Esophagus squamous epithelium (tissue), 5 donors: ENCODE results near the gene OR8K5. TPM values are rescaled to one million over a fixed set of nuclear protein-coding genes. Genes with fewer than 3 reads are reported as not detected.

Source experiments
- DNase-seq: peaks from one replicate; lab custom pipeline; 2025; lab: John Stamatoyannopoulos, UW
- H3K27ac ChIP-seq, 4 donors: fragments of 200-600 bp; sonication (generic); one replicate each; pipeline ENCODE4 v1.5.1; 2016 to 2019; ENCODE audit warnings: mild to moderate bottlenecking in 1 of 4
- H3K27me3 ChIP-seq, 4 donors: fragments of 200-600 bp; sonication (generic); 1 replicate in 3 of 4; 2 replicates in 1 of 4; pipeline versions ENCODE4 v1.5.1 to v1.6.0; 2017 to 2021; ENCODE audit warnings: antibody characterized with exemption in 1 of 4
- H3K36me3 ChIP-seq, 3 donors: fragments of 200-600 bp; sonication (generic); one replicate each; pipeline ENCODE4 v1.5.1; 2016 to 2019
- H3K4me1 ChIP-seq, 3 donors: fragments of 200-600 bp; sonication (generic); one replicate each; pipeline ENCODE4 v1.5.1; 2017 to 2019
- H3K4me3 ChIP-seq, 4 donors: fragments of 200-600 bp; sonication (generic); 1 replicate in 3 of 4; 2 replicates in 1 of 4; pipeline ENCODE4 v1.5.1; 2016 to 2019; ENCODE audit warnings: mild to moderate bottlenecking in 2 of 4, moderate library complexity in 1 of 4
- H3K9me3 ChIP-seq, 3 donors: fragments of 200-600 bp; sonication (generic); one replicate each; pipeline ENCODE4 v1.5.1; 2016 to 2019
- CTCF ChIP-seq, 6 experiments: fragments of 450-650 bp in 4 of 6; fragments of 200-600 bp in 2 of 6; sonication (generic) in 2 of 6; IDR thresholded peaks; one replicate each; pipeline ENCODE4 v1.5.1; 2016 to 2019; ENCODE audit warnings: antibody characterized with exemption in 6 of 6, mild to moderate bottlenecking in 4 of 6, moderate library complexity in 4 of 6
- POLR2A ChIP-seq, 4 donors: fragments of 450-650 bp; IDR thresholded peaks; one replicate each; pipeline ENCODE4 v1.6.1; 2017; ENCODE audit warnings: antibody characterized with exemption in 4 of 4, mild to moderate bottlenecking in 4 of 4, moderate library complexity in 3 of 4
- WGBS, 2 donors: methylation state at CpG; one replicate each; pipeline ENCODE4 v1.1.5; 2018; 5-methylcytosine and 5-hydroxymethylcytosine counted together
- intact Hi-C: fragments of 100-400 bp; cut with DNase I; formaldehyde crosslinking; loops from one replicate; pipeline ENCODE4 v1.15.0; 2022
- total RNA-seq, 4 donors: library from RNA; depleted of rRNA; stranded (reverse); fragments of >200 nt; gene quantifications; one replicate each; pipeline ENCODE4 v1.1.0, GENCODE V29; 2016
- donor health status: DM: yes; HTN: yes; CAD: no.

The OR8K5 gene, protein sequence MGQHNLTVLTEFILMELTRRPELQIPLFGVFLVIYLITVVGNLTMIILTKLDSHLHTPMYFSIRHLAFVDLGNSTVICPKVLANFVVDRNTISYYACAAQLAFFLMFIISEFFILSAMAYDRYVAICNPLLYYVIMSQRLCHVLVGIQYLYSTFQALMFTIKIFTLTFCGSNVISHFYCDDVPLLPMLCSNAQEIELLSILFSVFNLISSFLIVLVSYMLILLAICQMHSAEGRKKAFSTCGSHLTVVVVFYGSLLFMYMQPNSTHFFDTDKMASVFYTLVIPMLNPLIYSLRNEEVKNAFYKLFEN
- total RNA-seq = not detected

- DNase-seq = no peak
- H3K4me1 ChIP-seq = no peaks in the 10 kb centered on the region
- H3K9me3 ChIP-seq = no peaks in the 10 kb centered on the region
- TF ChIP-seq POLR2A (IDR thresholded peaks at IDR 0.05) (no peak), CTCF (IDR thresholded peaks at IDR 0.05) (no peak)
- WGBS, 2 donors = 56 to 69% methylated on average over 3 of the region's 3 CpGs
- H3K4me3 ChIP-seq = no peak within 1 kb of the TSS
- no peaks in the 10 kb centered on the region for H3K27me3 ChIP-seq
- intact Hi-C loops = no loop called here
- no peak within 1 kb of the TSS for H3K27ac ChIP-seq
- H3K36me3 ChIP-seq = no peaks in the 10 kb centered on the region
These were observed at the start of gene OR8K5 for GRCh38 chr11:56160217-56160616. Gene OR8K5 (minus strand): TSS chr11:56160317. CDS start chr11:56160317, 0 bp downstream.

- WGBS, 2 donors = 29 to 31% methylated on average over 1 of the region's 1 CpG
- TF ChIP-seq POLR2A (IDR thresholded peaks at IDR 0.05) (no peak), CTCF (IDR thresholded peaks at IDR 0.05) (no peak)
These were observed 47.7 kb upstream of the OR8K5 start for GRCh38 chr11:56207790-56208189.

GRCh38 chr11:56197367-56197766 lies 37.2 kb upstream of the OR8K5 start:
- Histone ChIP-seq H3K9me3 (no peaks in the 10 kb centered on the region), H3K4me1 (no peaks in the 10 kb centered on the region), H3K36me3 (no peaks in the 10 kb centered on the region), H3K27ac (no peak overlapping the region), H3K4me3 (no peak overlapping the region), H3K27me3 (no peaks in the 10 kb centered on the region)
- no peak for DNase-seq
- 51 to 54% methylated on average over 2 of the region's 2 CpGs for WGBS, 2 donors
- intact Hi-C loops = no loop called here
- no peak for TF ChIP-seq CTCF (IDR thresholded peaks at IDR 0.05)
- no peak for TF ChIP-seq POLR2A (IDR thresholded peaks at IDR 0.05)

More at GRCh38 chr11:56207790-56208189, 47.7 kb upstream of the OR8K5 start:
- Histone ChIP-seq H3K9me3 (peaks cover 0 to 5% (median 0%) of the 10 kb centered on the region in 3 donors), H3K36me3 (no peaks in the 10 kb centered on the region), H3K27ac (no peak overlapping the region), H3K4me3 (no peak overlapping the region), H3K27me3 (no peaks in the 10 kb centered on the region), H3K4me1 (no peaks in the 10 kb centered on the region)
- DNase-seq = no peak
- intact Hi-C loops = no loop called here

DNA sequence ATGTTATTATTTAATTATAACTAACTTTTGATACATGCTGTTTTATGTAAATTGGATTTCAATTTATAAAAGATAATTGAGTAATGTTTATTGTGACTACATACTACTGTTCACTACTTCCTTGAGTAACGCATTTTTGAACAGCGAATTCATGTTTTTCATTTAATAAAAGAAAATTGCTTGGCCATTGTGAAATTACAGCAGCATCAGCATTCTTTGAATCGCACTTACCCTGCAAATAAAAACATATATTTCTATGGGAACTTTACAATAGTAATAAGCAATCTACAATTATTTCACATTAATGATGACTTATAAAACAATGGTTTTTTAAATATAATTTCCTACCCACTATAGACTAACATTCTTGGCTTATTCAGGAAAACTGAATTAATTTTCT lies 36.6 kb upstream of the OR8K5 start:
- TF ChIP-seq CTCF (IDR thresholded peaks at IDR 0.05) (no peak), POLR2A (IDR thresholded peaks at IDR 0.05) (no peak)
- intact Hi-C loops = no loop called here

DNA sequence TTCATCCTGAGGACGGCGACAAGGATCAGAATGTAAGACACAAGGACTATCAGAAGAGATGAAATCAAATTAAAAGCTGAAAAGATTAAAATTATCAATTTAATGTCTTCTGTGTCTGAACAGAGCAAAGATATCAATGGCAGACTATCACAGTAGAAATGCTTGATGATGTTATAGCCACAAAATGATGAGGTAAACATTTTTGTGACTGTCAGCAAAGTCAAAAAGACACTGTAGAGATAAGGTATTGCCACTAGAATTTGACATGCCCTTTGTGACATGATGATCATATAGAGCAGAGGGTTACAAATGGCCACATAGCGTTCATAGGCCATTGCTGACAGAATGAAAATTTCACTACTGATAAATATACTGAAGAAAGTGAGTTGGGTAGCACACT lies 28.5 kb upstream of the OR8K5 start:
- no peak for DNase-seq

More for the DNA sequence above, 36.6 kb upstream of the OR8K5 start:
- no peak for DNase-seq
- Histone ChIP-seq H3K9me3 (no peaks in the 10 kb centered on the region), H3K27me3 (no peaks in the 10 kb centered on the region), H3K36me3 (no peaks in the 10 kb centered on the region), H3K4me1 (no peaks in the 10 kb centered on the region), H3K4me3 (no peak overlapping the region), H3K27ac (no peak overlapping the region)
- WGBS, 2 donors = 71 to 85% methylated on average over 3 of the region's 3 CpGs

More for the DNA sequence above, 28.5 kb upstream of the OR8K5 start:
- TF ChIP-seq CTCF (IDR thresholded peaks at IDR 0.05) = no peak
- no peak for TF ChIP-seq POLR2A (IDR thresholded peaks at IDR 0.05)
- Histone ChIP-seq H3K4me3 (no peak overlapping the region), H3K9me3 (peaks cover 0 to 3% (median 0%) of the 10 kb centered on the region in 3 donors), H3K36me3 (no peaks in the 10 kb centered on the region), H3K4me1 (no peaks in the 10 kb centered on the region), H3K27me3 (no peaks in the 10 kb centered on the region), H3K27ac (no peak overlapping the region)
- WGBS, 2 donors = 80 to 93% methylated on average over 3 of the region's 3 CpGs
- intact Hi-C loops = no loop called here
